Neural cell (in vitro differentiated cells): ENCODE measurements around the gene LARGE1. TPM values are rescaled to one million over a fixed set of nuclear protein-coding genes. Genes with fewer than 3 reads are reported as not detected.

Source experiments
- H2AFZ ChIP-seq: fragments of 200-600, 300-800 bp; sonication (generic), shearing (Covaris generic); 2 replicates; pipeline ENCODE4 v1.6.0; 2014; ENCODE audit warnings: low read depth, mild to moderate bottlenecking, antibody characterized with exemption, low read length, moderate library complexity
- H3F3A ChIP-seq: fragments of 200-600 bp; shearing (Covaris generic); 2 replicates; pipeline ENCODE4 v1.6.1; 2016; ENCODE audit warnings: mild to moderate bottlenecking, moderate library complexity, mixed read lengths, antibody characterized with exemption, low read length; ENCODE audit not compliant: insufficient read depth, poor library complexity, severe bottlenecking
- H3K27ac ChIP-seq: fragments of 200-600, 300-800 bp; sonication (generic), shearing (Covaris generic); 2 replicates; pipeline ENCODE4 v1.5.1; 2014; ENCODE audit warnings: mild to moderate bottlenecking, low read length, moderate library complexity
- H3K27me3 ChIP-seq: fragments of 300-800, 200-600 bp; sonication (generic), shearing (Covaris generic); 2 replicates; pipeline ENCODE4 v1.6.0; 2014; ENCODE audit warnings: mild to moderate bottlenecking, low read depth, low read length, moderate library complexity; ENCODE audit not compliant: insufficient read depth
- H3K36me3 ChIP-seq: fragments of 300-800, 200-600 bp; sonication (generic), shearing (Covaris generic); 2 replicates; pipeline ENCODE4 v1.5.1; 2014; ENCODE audit warnings: mild to moderate bottlenecking, antibody characterized with exemption, low read length, moderate library complexity; ENCODE audit not compliant: insufficient read depth
- H3K4me2 ChIP-seq: fragments of 300-800, 200-600 bp; sonication (generic), shearing (Covaris generic); 2 replicates; pipeline ENCODE4 v1.6.0; 2014; ENCODE audit warnings: mild to moderate bottlenecking, low read length
- H3K4me3 ChIP-seq: fragments of 300-800, 200-600 bp; sonication (generic), shearing (Covaris generic); 2 replicates; pipeline ENCODE4 v1.5.1; 2014; ENCODE audit warnings: mild to moderate bottlenecking, low read length, moderate library complexity
- H3K79me2 ChIP-seq: fragments of 200-600 bp; shearing (Covaris generic); replicated peaks from 2 replicates; pipeline ENCODE4 v1.6.0; 2014; ENCODE audit warnings: mild to moderate bottlenecking, low read length, moderate library complexity; ENCODE audit not compliant: insufficient read depth
- H3K9ac ChIP-seq: fragments of 300-800, 200-600 bp; sonication (generic), shearing (Covaris generic); 2 replicates; pipeline ENCODE4 v1.6.1; 2016; ENCODE audit warnings: mild to moderate bottlenecking, low read length, mixed read lengths
- H3K9me2 ChIP-seq: fragments of 200-600 bp; shearing (Covaris generic); 2 replicates; pipeline ENCODE4 v1.6.1; 2016; ENCODE audit warnings: mild to moderate bottlenecking, low read length, mixed read lengths; ENCODE audit not compliant: insufficient read depth
- H3K9me3 ChIP-seq: fragments of 200-600, 300-800 bp; sonication (generic), shearing (Covaris generic); 2 replicates; pipeline ENCODE4 v1.6.1; 2016; ENCODE audit warnings: mild to moderate bottlenecking, mixed run types, low read length, moderate library complexity, mixed read lengths
- H4K20me1 ChIP-seq: fragments of 200-600 bp; shearing (Covaris generic); 2 replicates; pipeline ENCODE4 v1.6.1; 2016; ENCODE audit warnings: mild to moderate bottlenecking, mixed run types; ENCODE audit not compliant: insufficient read depth
- CTCF ChIP-seq: fragments of 450-650 bp; IDR thresholded peaks from 2 replicates; pipeline ENCODE4 v1.5.1; 2014; ENCODE audit warnings: antibody characterized with exemption, mild to moderate bottlenecking, moderate library complexity; ENCODE audit not compliant: poor library complexity, severe bottlenecking
- EP300 ChIP-seq: fragments of 450-650 bp; conservative IDR thresholded peaks from 2 replicates; pipeline ENCODE4 v1.6.1; 2014; ENCODE audit warnings: antibody characterized with exemption, mild to moderate bottlenecking, moderate library complexity; ENCODE audit not compliant: poor library complexity, severe bottlenecking
- EZH2 ChIP-seq: fragments of 200-600, 300-800 bp; shearing (Covaris generic), sonication (generic); IDR thresholded peaks from 2 replicates; pipeline ENCODE4 v1.6.1; 2014; ENCODE audit warnings: antibody characterized with exemption, low read length, borderline replicate concordance, mild to moderate bottlenecking; ENCODE audit not compliant: insufficient read depth, poor library complexity, severe bottlenecking
- MXI1 ChIP-seq: fragments of 450-650 bp; conservative IDR thresholded peaks from 2 replicates; pipeline ENCODE4 v1.6.1; 2014; ENCODE audit warnings: antibody characterized with exemption, mild to moderate bottlenecking; ENCODE audit not compliant: poor library complexity, severe bottlenecking
- POLR2AphosphoS5 ChIP-seq: IDR thresholded peaks from 2 replicates; pipeline ENCODE4 v1.6.1; 2012
- RAD21 ChIP-seq: fragments of 450-650 bp; conservative IDR thresholded peaks from 2 replicates; pipeline ENCODE4 v1.6.1; 2014; ENCODE audit warnings: antibody characterized with exemption, mild to moderate bottlenecking, moderate library complexity
- SMC3 ChIP-seq: fragments of 450-650 bp; conservative IDR thresholded peaks from 2 replicates; pipeline ENCODE4 v1.6.1; 2014; ENCODE audit warnings: antibody characterized with exemption, mild to moderate bottlenecking, moderate library complexity; ENCODE audit not compliant: poor library complexity
- TAF1 ChIP-seq: IDR thresholded peaks from 2 replicates; pipeline ENCODE4 v1.6.1; 2012; ENCODE audit warnings: low read depth
- polyA plus RNA-seq: library from polyadenylated mRNA; depleted of rRNA; stranded (reverse); fragments of >200 nt; gene quantifications from 2 replicates; pipeline ENCODE4 v1.2.3, GENCODE V29; 2014
- TF ChIP-seq, protein P1 (sequence below): IDR thresholded peaks from 2 replicates; pipeline ENCODE4 v1.6.1; 2012; ENCODE audit warnings: borderline replicate concordance

Gene LARGE1
- polyA plus RNA-seq, 1 donor from 2014 or later = 27.5 TPM

DNA sequence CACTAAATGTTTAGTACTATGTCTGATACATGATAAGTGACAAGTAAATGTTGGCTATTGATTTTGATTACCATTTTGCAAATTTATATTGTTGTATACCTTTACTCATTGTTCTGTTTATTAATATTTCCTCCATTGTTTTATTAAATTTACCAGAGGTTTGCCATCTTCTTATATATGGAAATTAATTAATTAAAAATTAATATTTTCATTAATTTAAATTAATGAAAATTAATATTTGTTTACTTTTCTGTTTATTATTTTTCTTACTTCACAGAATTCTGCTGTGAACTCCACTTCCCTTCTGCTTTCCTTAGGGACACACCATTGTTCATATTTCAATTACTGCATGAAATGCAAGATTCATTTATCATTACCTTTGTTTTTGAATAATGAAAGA is 331.0 kb downstream of the LARGE1 start:
- H3K9me2 ChIP-seq = no peaks in the 10 kb centered on the region
- H3K9me3 ChIP-seq = no peaks in the 10 kb centered on the region
- H2AFZ ChIP-seq = no peak overlapping the region
- H3F3A ChIP-seq = no peaks in the 10 kb centered on the region
- no peak overlapping the region for H3K4me2 ChIP-seq
- H3K79me2 ChIP-seq = no peaks in the 10 kb centered on the region
- TF ChIP-seq, protein P1, sequence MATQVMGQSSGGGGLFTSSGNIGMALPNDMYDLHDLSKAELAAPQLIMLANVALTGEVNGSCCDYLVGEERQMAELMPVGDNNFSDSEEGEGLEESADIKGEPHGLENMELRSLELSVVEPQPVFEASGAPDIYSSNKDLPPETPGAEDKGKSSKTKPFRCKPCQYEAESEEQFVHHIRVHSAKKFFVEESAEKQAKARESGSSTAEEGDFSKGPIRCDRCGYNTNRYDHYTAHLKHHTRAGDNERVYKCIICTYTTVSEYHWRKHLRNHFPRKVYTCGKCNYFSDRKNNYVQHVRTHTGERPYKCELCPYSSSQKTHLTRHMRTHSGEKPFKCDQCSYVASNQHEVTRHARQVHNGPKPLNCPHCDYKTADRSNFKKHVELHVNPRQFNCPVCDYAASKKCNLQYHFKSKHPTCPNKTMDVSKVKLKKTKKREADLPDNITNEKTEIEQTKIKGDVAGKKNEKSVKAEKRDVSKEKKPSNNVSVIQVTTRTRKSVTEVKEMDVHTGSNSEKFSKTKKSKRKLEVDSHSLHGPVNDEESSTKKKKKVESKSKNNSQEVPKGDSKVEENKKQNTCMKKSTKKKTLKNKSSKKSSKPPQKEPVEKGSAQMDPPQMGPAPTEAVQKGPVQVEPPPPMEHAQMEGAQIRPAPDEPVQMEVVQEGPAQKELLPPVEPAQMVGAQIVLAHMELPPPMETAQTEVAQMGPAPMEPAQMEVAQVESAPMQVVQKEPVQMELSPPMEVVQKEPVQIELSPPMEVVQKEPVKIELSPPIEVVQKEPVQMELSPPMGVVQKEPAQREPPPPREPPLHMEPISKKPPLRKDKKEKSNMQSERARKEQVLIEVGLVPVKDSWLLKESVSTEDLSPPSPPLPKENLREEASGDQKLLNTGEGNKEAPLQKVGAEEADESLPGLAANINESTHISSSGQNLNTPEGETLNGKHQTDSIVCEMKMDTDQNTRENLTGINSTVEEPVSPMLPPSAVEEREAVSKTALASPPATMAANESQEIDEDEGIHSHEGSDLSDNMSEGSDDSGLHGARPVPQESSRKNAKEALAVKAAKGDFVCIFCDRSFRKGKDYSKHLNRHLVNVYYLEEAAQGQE = no peak
- no peak for TF ChIP-seq EP300
- TF ChIP-seq TAF1 = no peak
- TF ChIP-seq RAD21 = no peak
- no peak for TF ChIP-seq CTCF
- TF ChIP-seq EZH2 = no peak
- TF ChIP-seq SMC3 = no peak
- no peak for TF ChIP-seq POLR2AphosphoS5
- no peak for TF ChIP-seq MXI1
- H3K9ac ChIP-seq = no peak overlapping the region
- H3K4me3 ChIP-seq = no peak overlapping the region
- H3K27me3 ChIP-seq = no peaks in the 10 kb centered on the region
- no peak overlapping the region for H3K27ac ChIP-seq
- no peaks in the 10 kb centered on the region for H3K36me3 ChIP-seq
- no peaks in the 10 kb centered on the region for H4K20me1 ChIP-seq

GRCh38 chr22:33588860-33589259 is 331.4 kb downstream of the LARGE1 start:
- Histone ChIP-seq H3K4me3 (no peak overlapping the region), H3K4me2 (no peak overlapping the region), H3K27me3 (no peaks in the 10 kb centered on the region), H3K9me2 (no peaks in the 10 kb centered on the region), H3F3A (no peaks in the 10 kb centered on the region), H2AFZ (no peak overlapping the region), H3K9me3 (no peaks in the 10 kb centered on the region), H3K27ac (no peak overlapping the region), H3K36me3 (no peaks in the 10 kb centered on the region), H3K79me2 (no peaks in the 10 kb centered on the region), H4K20me1 (no peaks in the 10 kb centered on the region), H3K9ac (no peak overlapping the region)
- TF ChIP-seq CTCF (no peak), RAD21 (no peak), TAF1 (no peak), MXI1 (no peak), SMC3 (no peak), EP300 (no peak), POLR2AphosphoS5 (no peak), EZH2 (no peak)
- TF ChIP-seq, protein P1 = no peak
